ENCODE results near the gene CA12. TPM values are rescaled to one million over a fixed set of nuclear protein-coding genes. Genes with fewer than 3 reads are reported as not detected.

Gene CA12
- total and polyA plus RNA-seq, 9 of the 15 experiments (the other 6 are each of a cell fraction or from before 2014, with no cell fraction given), result 0.01 to 0.78 (median 0.15) TPM; not detected in 1

DNA sequence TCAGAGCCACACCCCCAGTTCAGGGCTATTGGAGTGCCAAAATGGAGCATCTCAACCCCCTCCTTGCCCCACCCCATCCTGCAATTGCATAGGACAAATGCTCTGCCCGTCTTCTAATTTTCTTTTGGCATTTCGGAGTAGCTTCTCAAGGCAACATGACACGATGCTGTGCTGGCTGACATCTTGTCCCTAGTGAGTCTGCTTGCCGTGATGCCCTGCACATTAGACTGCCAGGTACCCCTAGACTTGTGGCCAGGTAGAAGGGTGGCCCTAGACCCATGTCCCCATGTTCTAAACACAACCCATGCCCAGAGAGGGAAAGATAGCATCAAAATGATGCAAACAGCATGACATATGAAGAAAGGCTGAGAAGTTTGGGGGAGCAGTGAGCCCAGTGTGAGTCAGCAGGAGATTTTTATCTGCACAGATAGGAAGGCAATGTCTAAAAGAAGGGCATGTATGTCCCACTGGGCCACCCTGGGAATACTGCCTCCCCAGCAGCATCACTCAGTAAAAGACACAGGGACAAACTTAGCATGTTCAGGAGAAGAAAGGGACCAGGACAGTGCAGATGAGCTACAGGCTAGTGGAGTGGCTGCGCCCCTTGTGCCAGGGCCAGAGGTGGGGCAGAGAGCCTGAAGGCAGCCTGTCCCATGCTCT, 36.8 kb downstream of the CA12 start (continued):
- TF ChIP-seq, protein P1, sequence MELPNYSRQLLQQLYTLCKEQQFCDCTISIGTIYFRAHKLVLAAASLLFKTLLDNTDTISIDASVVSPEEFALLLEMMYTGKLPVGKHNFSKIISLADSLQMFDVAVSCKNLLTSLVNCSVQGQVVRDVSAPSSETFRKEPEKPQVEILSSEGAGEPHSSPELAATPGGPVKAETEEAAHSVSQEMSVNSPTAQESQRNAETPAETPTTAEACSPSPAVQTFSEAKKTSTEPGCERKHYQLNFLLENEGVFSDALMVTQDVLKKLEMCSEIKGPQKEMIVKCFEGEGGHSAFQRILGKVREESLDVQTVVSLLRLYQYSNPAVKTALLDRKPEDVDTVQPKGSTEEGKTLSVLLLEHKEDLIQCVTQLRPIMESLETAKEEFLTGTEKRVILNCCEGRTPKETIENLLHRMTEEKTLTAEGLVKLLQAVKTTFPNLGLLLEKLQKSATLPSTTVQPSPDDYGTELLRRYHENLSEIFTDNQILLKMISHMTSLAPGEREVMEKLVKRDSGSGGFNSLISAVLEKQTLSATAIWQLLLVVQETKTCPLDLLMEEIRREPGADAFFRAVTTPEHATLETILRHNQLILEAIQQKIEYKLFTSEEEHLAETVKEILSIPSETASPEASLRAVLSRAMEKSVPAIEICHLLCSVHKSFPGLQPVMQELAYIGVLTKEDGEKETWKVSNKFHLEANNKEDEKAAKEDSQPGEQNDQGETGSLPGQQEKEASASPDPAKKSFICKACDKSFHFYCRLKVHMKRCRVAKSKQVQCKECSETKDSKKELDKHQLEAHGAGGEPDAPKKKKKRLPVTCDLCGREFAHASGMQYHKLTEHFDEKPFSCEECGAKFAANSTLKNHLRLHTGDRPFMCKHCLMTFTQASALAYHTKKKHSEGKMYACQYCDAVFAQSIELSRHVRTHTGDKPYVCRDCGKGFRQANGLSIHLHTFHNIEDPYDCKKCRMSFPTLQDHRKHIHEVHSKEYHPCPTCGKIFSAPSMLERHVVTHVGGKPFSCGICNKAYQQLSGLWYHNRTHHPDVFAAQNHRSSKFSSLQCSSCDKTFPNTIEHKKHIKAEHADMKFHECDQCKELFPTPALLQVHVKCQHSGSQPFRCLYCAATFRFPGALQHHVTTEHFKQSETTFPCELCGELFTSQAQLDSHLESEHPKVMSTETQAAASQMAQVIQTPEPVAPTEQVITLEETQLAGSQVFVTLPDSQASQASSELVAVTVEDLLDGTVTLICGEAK (IDR thresholded peaks at IDR 0.05), result no peak
- TF ChIP-seq, protein P1 (CRISPR knock-in tag; IDR thresholded peaks at IDR 0.05), result no peak
- TF ChIP-seq, protein P2, sequence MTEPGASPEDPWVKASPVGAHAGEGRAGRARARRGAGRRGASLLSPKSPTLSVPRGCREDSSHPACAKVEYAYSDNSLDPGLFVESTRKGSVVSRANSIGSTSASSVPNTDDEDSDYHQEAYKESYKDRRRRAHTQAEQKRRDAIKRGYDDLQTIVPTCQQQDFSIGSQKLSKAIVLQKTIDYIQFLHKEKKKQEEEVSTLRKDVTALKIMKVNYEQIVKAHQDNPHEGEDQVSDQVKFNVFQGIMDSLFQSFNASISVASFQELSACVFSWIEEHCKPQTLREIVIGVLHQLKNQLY (CRISPR knock-in tag; conservative IDR thresholded peaks at IDR 0.05), result no peak
- TF ChIP-seq, protein P3, sequence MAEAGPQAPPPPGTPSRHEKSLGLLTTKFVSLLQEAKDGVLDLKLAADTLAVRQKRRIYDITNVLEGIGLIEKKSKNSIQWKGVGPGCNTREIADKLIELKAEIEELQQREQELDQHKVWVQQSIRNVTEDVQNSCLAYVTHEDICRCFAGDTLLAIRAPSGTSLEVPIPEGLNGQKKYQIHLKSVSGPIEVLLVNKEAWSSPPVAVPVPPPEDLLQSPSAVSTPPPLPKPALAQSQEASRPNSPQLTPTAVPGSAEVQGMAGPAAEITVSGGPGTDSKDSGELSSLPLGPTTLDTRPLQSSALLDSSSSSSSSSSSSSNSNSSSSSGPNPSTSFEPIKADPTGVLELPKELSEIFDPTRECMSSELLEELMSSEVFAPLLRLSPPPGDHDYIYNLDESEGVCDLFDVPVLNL (CRISPR knock-in tag; IDR thresholded peaks at IDR 0.05; ENCODE audit: low read depth), result no peak
- TF ChIP-seq, protein P4, sequence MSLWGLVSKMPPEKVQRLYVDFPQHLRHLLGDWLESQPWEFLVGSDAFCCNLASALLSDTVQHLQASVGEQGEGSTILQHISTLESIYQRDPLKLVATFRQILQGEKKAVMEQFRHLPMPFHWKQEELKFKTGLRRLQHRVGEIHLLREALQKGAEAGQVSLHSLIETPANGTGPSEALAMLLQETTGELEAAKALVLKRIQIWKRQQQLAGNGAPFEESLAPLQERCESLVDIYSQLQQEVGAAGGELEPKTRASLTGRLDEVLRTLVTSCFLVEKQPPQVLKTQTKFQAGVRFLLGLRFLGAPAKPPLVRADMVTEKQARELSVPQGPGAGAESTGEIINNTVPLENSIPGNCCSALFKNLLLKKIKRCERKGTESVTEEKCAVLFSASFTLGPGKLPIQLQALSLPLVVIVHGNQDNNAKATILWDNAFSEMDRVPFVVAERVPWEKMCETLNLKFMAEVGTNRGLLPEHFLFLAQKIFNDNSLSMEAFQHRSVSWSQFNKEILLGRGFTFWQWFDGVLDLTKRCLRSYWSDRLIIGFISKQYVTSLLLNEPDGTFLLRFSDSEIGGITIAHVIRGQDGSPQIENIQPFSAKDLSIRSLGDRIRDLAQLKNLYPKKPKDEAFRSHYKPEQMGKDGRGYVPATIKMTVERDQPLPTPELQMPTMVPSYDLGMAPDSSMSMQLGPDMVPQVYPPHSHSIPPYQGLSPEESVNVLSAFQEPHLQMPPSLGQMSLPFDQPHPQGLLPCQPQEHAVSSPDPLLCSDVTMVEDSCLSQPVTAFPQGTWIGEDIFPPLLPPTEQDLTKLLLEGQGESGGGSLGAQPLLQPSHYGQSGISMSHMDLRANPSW (CRISPR knock-in tag; IDR thresholded peaks at IDR 0.05), result no peak
- TF ChIP-seq JUNB (CRISPR knock-in tag; conservative IDR thresholded peaks at IDR 0.05), result no peak
- TF ChIP-seq, protein P5, sequence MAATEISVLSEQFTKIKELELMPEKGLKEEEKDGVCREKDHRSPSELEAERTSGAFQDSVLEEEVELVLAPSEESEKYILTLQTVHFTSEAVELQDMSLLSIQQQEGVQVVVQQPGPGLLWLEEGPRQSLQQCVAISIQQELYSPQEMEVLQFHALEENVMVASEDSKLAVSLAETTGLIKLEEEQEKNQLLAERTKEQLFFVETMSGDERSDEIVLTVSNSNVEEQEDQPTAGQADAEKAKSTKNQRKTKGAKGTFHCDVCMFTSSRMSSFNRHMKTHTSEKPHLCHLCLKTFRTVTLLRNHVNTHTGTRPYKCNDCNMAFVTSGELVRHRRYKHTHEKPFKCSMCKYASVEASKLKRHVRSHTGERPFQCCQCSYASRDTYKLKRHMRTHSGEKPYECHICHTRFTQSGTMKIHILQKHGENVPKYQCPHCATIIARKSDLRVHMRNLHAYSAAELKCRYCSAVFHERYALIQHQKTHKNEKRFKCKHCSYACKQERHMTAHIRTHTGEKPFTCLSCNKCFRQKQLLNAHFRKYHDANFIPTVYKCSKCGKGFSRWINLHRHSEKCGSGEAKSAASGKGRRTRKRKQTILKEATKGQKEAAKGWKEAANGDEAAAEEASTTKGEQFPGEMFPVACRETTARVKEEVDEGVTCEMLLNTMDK (IDR thresholded peaks at IDR 0.05; ENCODE audit: borderline replicate concordance, insufficient read depth, low read depth, low read length, poor library complexity, severe bottlenecking), result no peak
- TF ChIP-seq, protein P6, sequence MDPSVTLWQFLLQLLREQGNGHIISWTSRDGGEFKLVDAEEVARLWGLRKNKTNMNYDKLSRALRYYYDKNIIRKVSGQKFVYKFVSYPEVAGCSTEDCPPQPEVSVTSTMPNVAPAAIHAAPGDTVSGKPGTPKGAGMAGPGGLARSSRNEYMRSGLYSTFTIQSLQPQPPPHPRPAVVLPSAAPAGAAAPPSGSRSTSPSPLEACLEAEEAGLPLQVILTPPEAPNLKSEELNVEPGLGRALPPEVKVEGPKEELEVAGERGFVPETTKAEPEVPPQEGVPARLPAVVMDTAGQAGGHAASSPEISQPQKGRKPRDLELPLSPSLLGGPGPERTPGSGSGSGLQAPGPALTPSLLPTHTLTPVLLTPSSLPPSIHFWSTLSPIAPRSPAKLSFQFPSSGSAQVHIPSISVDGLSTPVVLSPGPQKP (CRISPR knock-in tag; IDR thresholded peaks at IDR 0.05), result no peak
